Measurements from ENCODE around the gene FAM81B. TPM values are rescaled to one million over a fixed set of nuclear protein-coding genes. Genes with fewer than 3 reads are reported as not detected.
A peak's percentile ranks its signal among the peaks of the same experiment; 100 is the strongest.

Gene FAM81B
- polyA plus RNA-seq, 1 experiment = not detected

- ChIA-PET POLR2A (no interaction called here), CTCF (no interaction called here)
- Histone ChIP-seq H3K4me3 (ENCODE audit: low read depth, low read length) (no peak overlapping the region), H3K36me3 (ENCODE audit: control insufficient read depth, insufficient read depth, low read length) (no peaks in the 10 kb centered on the region), H3K27me3 (ENCODE audit: control insufficient read depth, insufficient read depth, low read length) (no peaks in the 10 kb centered on the region)
- TF ChIP-seq CTCF (IDR thresholded peaks at IDR 0.05; ENCODE audit: insufficient read depth, low read depth, low read length) = no peak
- no peak for DNase-seq (ENCODE audit: low read depth)
Measured at GRCh38 chr5:95454536-95454935, 63.4 kb downstream of the FAM81B start.

GRCh38 chr5:95460665-95461064, 69.5 kb downstream of the FAM81B start:
- no peak for DNase-seq (ENCODE audit: low read depth)
- POLR2A ChIA-PET = no interaction called here
- Histone ChIP-seq H3K36me3 (ENCODE audit: control insufficient read depth, insufficient read depth, low read length) (no peaks in the 10 kb centered on the region), H3K4me3 (ENCODE audit: low read depth, low read length) (no peak overlapping the region), H3K27me3 (ENCODE audit: control insufficient read depth, insufficient read depth, low read length) (no peaks in the 10 kb centered on the region)
- TF ChIP-seq CTCF (IDR thresholded peaks at IDR 0.05; ENCODE audit: insufficient read depth, low read depth, low read length) = no peak
- CTCF ChIA-PET = interaction anchor here (1.2 kb wide), 1 partner anchor 15 kb away, joined by 4 read pairs; no protein-coding TSS in a partner anchor

GRCh38 chr5:95471487-95471886, 80.3 kb downstream of the FAM81B start:
- Histone ChIP-seq H3K36me3 (ENCODE audit: control insufficient read depth, insufficient read depth, low read length) (peaks cover 6% of the 10 kb centered on the region), H3K4me3 (ENCODE audit: low read depth, low read length) (no peak overlapping the region), H3K27me3 (ENCODE audit: control insufficient read depth, insufficient read depth, low read length) (no peaks in the 10 kb centered on the region)
- ChIA-PET POLR2A (no interaction called here), CTCF (no interaction called here)
- no peak for DNase-seq (ENCODE audit: low read depth)
- no peak for TF ChIP-seq CTCF (IDR thresholded peaks at IDR 0.05; ENCODE audit: insufficient read depth, low read depth, low read length)

GRCh38 chr5:95471942-95472341, 80.8 kb downstream of the FAM81B start:
- peak; percentile 5 for DNase-seq (ENCODE audit: low read depth)
- peaks cover 6% of the 10 kb centered on the region for H3K36me3 ChIP-seq (ENCODE audit: control insufficient read depth, insufficient read depth, low read length)
- POLR2A ChIA-PET = no interaction called here
- CTCF ChIA-PET = no interaction called here
- H3K27me3 ChIP-seq (ENCODE audit: control insufficient read depth, insufficient read depth, low read length) = no peaks in the 10 kb centered on the region
- no peak for TF ChIP-seq CTCF (IDR thresholded peaks at IDR 0.05; ENCODE audit: insufficient read depth, low read depth, low read length)
- H3K4me3 ChIP-seq (ENCODE audit: low read depth, low read length) = no peak overlapping the region

GRCh38 chr5:95484421-95484820, 93.3 kb downstream of the FAM81B start:
- ChIA-PET CTCF (interaction anchor here (0.7 kb wide), 1 partner anchor 11 kb away, joined by 4 read pairs; no protein-coding TSS in a partner anchor), POLR2A (no interaction called here)
- no peaks in the 10 kb centered on the region for H3K27me3 ChIP-seq (ENCODE audit: control insufficient read depth, insufficient read depth, low read length)
- H3K36me3 ChIP-seq (ENCODE audit: control insufficient read depth, insufficient read depth, low read length) = peaks cover 20% of the 10 kb centered on the region
- no peak for DNase-seq (ENCODE audit: low read depth)
- TF ChIP-seq CTCF (IDR thresholded peaks at IDR 0.05; ENCODE audit: insufficient read depth, low read depth, low read length) = no peak
- no peak overlapping the region for H3K4me3 ChIP-seq (ENCODE audit: low read depth, low read length)

Measured in BJ (cell line).